GM10847 (cell line): ENCODE results near the gene FOSL1.
A peak's percentile ranks its signal among the peaks of the same experiment; 100 is the strongest.

ENCODE experiments used
- POLR2A ChIP-seq: IDR thresholded peaks from 2 replicates; pipeline ENCODE4 v1.6.1; 2011; ENCODE audit not compliant: insufficient read length; ENCODE audit errors: extremely low read depth

Gene FOSL1

GRCh38 chr11:65900125-65900898, at the start of gene FOSL1:
Gene FOSL1 (minus strand): TSS chr11:65900388. CDS start chr11:65900339, 49 bp downstream.
- TF ChIP-seq POLR2A = peak; percentile 58

GRCh38 chr11:65947603-65948125, 47.5 kb upstream of the FOSL1 start:
- TF ChIP-seq POLR2A = no peak

- no peak for TF ChIP-seq POLR2A
Measured at GRCh38 chr11:65947133-65947532, 46.9 kb upstream of the FOSL1 start.

- no peak for TF ChIP-seq POLR2A
Measured at GRCh38 chr11:65946655-65947054, 46.5 kb upstream of the FOSL1 start.

GRCh38 chr11:65945941-65946558, 45.9 kb upstream of the FOSL1 start:
- no peak for TF ChIP-seq POLR2A

GRCh38 chr11:65945430-65945911, 45.3 kb upstream of the FOSL1 start, which contains the start of gene TSGA10IP:
Gene TSGA10IP (plus strand): TSS chr11:65945480. CDS start chr11:65945676, 196 bp downstream.
- no peak for TF ChIP-seq POLR2A

- no peak for TF ChIP-seq POLR2A
Measured at GRCh38 chr11:65944767-65945166, 44.6 kb upstream of the FOSL1 start.

GRCh38 chr11:65944191-65944590, 44.0 kb upstream of the FOSL1 start:
- TF ChIP-seq POLR2A = no peak

GRCh38 chr11:65942531-65942930, 42.3 kb upstream of the FOSL1 start:
- no peak for TF ChIP-seq POLR2A

- no peak for TF ChIP-seq POLR2A
Measured at GRCh38 chr11:65941720-65942310, 41.6 kb upstream of the FOSL1 start.

- no peak for TF ChIP-seq POLR2A
Measured at GRCh38 chr11:65937766-65938165, 37.6 kb upstream of the FOSL1 start.

- TF ChIP-seq POLR2A = no peak
Measured at GRCh38 chr11:65934014-65934413, 33.8 kb upstream of the FOSL1 start.

- TF ChIP-seq POLR2A = no peak
Measured at GRCh38 chr11:65932558-65932919, 32.4 kb upstream of the FOSL1 start.

GRCh38 chr11:65931773-65932557, 31.8 kb upstream of the FOSL1 start:
- no peak for TF ChIP-seq POLR2A

- TF ChIP-seq POLR2A = no peak
Measured at GRCh38 chr11:65928667-65929066, 28.5 kb upstream of the FOSL1 start.

- peak; percentile 42 for TF ChIP-seq POLR2A
Measured at GRCh38 chr11:65927904-65928397, 27.8 kb upstream of the FOSL1 start.
